ENCODE results near the gene FAM186B. TPM values are rescaled to one million over a fixed set of nuclear protein-coding genes. Genes with fewer than 3 reads are reported as not detected.

Gene FAM186B
- total and polyA plus RNA-seq, 2 experiments from 2014 or later = 0.21 to 0.38 TPM

- Histone ChIP-seq H3F3A (replicated peaks; ENCODE audit: low read depth) (no peaks in the 10 kb centered on the region), H4K20me1 (replicated peaks; ENCODE audit: insufficient read depth) (0 out of 2 replicates have a peak, but pooled peaks cover 2% of the 10 kb centered on the region), H3K9me2 (ENCODE audit: insufficient read depth) (no peaks in the 10 kb centered on the region), H2AFZ (no peak overlapping the region), H3K4me1 (ENCODE audit: insufficient read depth) (no peaks in the 10 kb centered on the region), H3K27ac (ENCODE audit: low read depth) (no peak overlapping the region), H3K27me3 (ENCODE audit: insufficient read depth) (no peaks in the 10 kb centered on the region), H3K4me2 (no peak overlapping the region), H3K79me2 (replicated peaks; ENCODE audit: insufficient read depth) (0 out of 2 replicates have a peak, but pooled peaks cover 15% of the 10 kb centered on the region), H3K4me3 (no peak overlapping the region), H3K36me3 (ENCODE audit: insufficient read depth) (peaks cover 5% of the 10 kb centered on the region; the same call in 1 of the 2 replicates)
- H3K9me3 Mint-ChIP-seq = no peaks in the 10 kb centered on the region
- no peak for ATAC-seq
- DNase-seq (ENCODE audit: low spot score) = no peak
- H3K36me3 Mint-ChIP-seq (ENCODE audit: low read depth) = peaks cover 8% of the 10 kb centered on the region; the same call in 1 of the 3 replicates
- peaks cover 7% of the 10 kb centered on the region for H3K27me3 Mint-ChIP-seq (ENCODE audit: insufficient read depth, low read depth, poor library complexity)
- no peak overlapping the region for H3K4me3 Mint-ChIP-seq
- peaks cover 9% of the 10 kb centered on the region for H3K4me1 Mint-ChIP-seq
- TF ChIP-seq ZNF114 (CRISPR knock-in tag; IDR thresholded peaks at IDR 0.05) = no peak
- no peak for TF ChIP-seq JUNB (IDR thresholded peaks at IDR 0.05; ENCODE audit: unreplicated experiment)
- no peak for TF ChIP-seq POLR2AphosphoS5 (IDR thresholded peaks at IDR 0.05; ENCODE audit: low read depth)
- TF ChIP-seq STAT1 (IDR thresholded peaks at IDR 0.05; ENCODE audit: unreplicated experiment) = no peak
- no peak for TF ChIP-seq ZNF331 (CRISPR knock-in tag; IDR thresholded peaks at IDR 0.05; ENCODE audit: low read depth)
- TF ChIP-seq EZH2 (IDR thresholded peaks at IDR 0.05; ENCODE audit: low read depth, unreplicated experiment) = no peak
- TF ChIP-seq, protein P1, sequence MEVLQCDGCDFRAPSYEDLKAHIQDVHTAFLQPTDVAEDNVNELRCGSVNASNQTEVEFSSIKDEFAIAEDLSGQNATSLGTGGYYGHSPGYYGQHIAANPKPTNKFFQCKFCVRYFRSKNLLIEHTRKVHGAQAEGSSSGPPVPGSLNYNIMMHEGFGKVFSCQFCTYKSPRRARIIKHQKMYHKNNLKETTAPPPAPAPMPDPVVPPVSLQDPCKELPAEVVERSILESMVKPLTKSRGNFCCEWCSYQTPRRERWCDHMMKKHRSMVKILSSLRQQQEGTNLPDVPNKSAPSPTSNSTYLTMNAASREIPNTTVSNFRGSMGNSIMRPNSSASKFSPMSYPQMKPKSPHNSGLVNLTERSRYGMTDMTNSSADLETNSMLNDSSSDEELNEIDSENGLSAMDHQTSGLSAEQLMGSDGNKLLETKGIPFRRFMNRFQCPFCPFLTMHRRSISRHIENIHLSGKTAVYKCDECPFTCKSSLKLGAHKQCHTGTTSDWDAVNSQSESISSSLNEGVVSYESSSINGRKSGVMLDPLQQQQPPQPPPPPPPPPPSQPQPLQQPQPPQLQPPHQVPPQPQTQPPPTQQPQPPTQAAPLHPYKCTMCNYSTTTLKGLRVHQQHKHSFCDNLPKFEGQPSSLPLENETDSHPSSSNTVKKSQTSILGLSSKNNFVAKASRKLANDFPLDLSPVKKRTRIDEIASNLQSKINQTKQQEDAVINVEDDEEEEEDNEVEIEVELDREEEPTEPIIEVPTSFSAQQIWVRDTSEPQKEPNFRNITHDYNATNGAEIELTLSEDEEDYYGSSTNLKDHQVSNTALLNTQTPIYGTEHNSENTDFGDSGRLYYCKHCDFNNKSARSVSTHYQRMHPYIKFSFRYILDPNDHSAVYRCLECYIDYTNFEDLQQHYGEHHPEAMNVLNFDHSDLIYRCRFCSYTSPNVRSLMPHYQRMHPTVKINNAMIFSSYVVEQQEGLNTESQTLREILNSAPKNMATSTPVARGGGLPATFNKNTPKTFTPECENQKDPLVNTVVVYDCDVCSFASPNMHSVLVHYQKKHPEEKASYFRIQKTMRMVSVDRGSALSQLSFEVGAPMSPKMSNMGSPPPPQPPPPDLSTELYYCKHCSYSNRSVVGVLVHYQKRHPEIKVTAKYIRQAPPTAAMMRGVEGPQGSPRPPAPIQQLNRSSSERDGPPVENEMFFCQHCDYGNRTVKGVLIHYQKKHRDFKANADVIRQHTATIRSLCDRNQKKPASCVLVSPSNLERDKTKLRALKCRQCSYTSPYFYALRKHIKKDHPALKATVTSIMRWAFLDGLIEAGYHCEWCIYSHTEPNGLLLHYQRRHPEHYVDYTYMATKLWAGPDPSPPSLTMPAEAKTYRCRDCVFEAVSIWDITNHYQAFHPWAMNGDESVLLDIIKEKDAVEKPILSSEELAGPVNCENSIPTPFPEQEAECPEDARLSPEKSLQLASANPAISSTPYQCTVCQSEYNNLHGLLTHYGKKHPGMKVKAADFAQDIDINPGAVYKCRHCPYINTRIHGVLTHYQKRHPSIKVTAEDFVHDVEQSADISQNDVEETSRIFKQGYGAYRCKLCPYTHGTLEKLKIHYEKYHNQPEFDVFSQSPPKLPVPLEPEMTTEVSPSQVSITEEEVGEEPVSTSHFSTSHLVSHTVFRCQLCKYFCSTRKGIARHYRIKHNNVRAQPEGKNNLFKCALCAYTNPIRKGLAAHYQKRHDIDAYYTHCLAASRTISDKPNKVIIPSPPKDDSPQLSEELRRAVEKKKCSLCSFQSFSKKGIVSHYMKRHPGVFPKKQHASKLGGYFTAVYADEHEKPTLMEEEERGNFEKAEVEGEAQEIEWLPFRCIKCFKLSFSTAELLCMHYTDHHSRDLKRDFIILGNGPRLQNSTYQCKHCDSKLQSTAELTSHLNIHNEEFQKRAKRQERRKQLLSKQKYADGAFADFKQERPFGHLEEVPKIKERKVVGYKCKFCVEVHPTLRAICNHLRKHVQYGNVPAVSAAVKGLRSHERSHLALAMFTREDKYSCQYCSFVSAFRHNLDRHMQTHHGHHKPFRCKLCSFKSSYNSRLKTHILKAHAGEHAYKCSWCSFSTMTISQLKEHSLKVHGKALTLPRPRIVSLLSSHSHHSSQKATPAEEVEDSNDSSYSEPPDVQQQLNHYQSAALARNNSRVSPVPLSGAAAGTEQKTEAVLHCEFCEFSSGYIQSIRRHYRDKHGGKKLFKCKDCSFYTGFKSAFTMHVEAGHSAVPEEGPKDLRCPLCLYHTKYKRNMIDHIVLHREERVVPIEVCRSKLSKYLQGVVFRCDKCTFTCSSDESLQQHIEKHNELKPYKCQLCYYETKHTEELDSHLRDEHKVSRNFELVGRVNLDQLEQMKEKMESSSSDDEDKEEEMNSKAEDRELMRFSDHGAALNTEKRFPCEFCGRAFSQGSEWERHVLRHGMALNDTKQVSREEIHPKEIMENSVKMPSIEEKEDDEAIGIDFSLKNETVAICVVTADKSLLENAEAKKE (CRISPR knock-in tag; IDR thresholded peaks at IDR 0.05) = no peak
- no peak for TF ChIP-seq ETS1 (IDR thresholded peaks at IDR 0.05)
- TF ChIP-seq, protein P2, sequence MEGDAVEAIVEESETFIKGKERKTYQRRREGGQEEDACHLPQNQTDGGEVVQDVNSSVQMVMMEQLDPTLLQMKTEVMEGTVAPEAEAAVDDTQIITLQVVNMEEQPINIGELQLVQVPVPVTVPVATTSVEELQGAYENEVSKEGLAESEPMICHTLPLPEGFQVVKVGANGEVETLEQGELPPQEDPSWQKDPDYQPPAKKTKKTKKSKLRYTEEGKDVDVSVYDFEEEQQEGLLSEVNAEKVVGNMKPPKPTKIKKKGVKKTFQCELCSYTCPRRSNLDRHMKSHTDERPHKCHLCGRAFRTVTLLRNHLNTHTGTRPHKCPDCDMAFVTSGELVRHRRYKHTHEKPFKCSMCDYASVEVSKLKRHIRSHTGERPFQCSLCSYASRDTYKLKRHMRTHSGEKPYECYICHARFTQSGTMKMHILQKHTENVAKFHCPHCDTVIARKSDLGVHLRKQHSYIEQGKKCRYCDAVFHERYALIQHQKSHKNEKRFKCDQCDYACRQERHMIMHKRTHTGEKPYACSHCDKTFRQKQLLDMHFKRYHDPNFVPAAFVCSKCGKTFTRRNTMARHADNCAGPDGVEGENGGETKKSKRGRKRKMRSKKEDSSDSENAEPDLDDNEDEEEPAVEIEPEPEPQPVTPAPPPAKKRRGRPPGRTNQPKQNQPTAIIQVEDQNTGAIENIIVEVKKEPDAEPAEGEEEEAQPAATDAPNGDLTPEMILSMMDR (conservative IDR thresholded peaks at IDR 0.05; ENCODE audit: low read depth in 2 of 2) = no peak
- TF ChIP-seq REST (IDR thresholded peaks at IDR 0.05; ENCODE audit: unreplicated experiment) = no peak
- TF ChIP-seq CREB1 (CRISPR knock-in tag; IDR thresholded peaks at IDR 0.05; ENCODE audit: low read depth) = no peak
- TF ChIP-seq NANOG (IDR thresholded peaks at IDR 0.05; ENCODE audit: borderline replicate concordance) = no peak
- no peak for TF ChIP-seq EZH2phosphoT487 (IDR thresholded peaks at IDR 0.05; ENCODE audit: unreplicated experiment)
- H3K27ac Mint-ChIP-seq = no peak overlapping the region
These were observed 27.7 kb downstream of the FAM186B start for GRCh38 chr12:49577589-49578315.

Data from GM23338 (cell line).